Stimulated activated CD4-positive, alpha-beta T cell treated with anti-CD3 and anti-CD28 coated beads, Interleukin-4, amount 100 ng/mL, for 48 hours (primary cell): ENCODE measurements around the gene RHBG.
"Not testable (repeated sequence)": the region's sequence is repeated elsewhere in the genome, so short reads cannot be mapped to it uniquely, and the experiment has no call there.

Experiments
- DNase-seq, 2 donors: peaks; one replicate each; pipeline ENCODE4 v3.0.0-alpha.2; 2020; ENCODE audit warnings: low read depth in 2 of 2

RHBG gene, protein sequence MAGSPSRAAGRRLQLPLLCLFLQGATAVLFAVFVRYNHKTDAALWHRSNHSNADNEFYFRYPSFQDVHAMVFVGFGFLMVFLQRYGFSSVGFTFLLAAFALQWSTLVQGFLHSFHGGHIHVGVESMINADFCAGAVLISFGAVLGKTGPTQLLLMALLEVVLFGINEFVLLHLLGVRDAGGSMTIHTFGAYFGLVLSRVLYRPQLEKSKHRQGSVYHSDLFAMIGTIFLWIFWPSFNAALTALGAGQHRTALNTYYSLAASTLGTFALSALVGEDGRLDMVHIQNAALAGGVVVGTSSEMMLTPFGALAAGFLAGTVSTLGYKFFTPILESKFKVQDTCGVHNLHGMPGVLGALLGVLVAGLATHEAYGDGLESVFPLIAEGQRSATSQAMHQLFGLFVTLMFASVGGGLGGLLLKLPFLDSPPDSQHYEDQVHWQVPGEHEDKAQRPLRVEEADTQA

DNA sequence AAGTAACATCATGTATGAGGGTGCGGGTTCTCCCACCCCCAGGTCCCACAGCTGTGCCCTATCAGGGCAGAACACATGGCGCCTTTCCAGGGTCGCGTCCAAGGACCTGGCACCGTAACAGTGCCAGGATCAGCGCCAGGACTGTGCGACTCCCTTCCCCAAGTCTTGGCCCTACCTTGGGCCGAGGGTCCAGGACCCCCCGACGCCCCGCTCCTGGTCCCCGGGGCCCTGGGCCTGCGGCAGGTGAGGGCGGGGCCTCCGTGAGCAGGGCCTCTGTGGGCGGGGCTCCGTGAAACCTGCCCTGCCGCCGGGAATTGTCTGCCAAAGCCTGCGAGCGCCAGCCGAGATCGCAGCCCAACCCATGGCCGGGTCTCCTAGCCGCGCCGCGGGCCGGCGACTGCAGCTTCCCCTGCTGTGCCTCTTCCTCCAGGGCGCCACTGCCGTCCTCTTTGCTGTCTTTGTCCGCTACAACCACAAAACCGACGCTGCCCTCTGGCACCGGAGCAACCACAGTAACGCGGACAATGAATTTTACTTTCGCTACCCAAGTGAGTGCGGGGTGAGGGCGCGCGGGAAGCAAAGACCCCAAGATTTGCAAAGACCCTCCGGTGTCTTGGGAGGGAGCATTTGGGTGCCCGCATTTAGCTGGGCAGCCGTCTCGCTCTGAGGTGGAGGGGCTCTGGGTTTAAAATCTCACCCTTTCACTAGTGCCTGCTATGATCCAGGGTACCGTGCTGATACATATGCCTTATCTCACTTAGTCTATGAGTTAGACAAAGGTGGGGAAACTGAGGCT, at the start of gene RHBG:
Gene RHBG, plus strand, starts transcription at position 323 of the 796 bp plus-strand sequence. Its CDS starts 39 bp downstream, at position 362.
- DNase-seq = no peak

DNA sequence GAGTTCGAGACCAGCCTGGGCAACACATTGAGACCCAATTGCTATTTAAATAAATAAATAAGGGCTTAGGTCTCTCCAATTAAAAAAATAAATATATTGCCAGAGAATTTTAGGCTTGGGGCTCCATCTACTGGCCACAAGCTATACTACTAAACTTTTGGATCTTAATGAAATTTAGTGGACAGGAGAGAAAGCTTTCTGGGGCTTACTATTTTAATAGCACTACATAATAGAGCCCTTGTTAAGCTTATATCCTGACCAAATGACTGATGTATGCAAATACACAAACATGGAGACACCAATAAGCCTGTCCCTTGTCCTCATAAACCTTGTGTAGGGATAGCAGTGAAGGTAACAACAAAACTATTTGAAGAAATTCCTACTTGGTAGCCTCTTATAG, 49.3 kb upstream of the RHBG start:
- no peak for DNase-seq

DNA sequence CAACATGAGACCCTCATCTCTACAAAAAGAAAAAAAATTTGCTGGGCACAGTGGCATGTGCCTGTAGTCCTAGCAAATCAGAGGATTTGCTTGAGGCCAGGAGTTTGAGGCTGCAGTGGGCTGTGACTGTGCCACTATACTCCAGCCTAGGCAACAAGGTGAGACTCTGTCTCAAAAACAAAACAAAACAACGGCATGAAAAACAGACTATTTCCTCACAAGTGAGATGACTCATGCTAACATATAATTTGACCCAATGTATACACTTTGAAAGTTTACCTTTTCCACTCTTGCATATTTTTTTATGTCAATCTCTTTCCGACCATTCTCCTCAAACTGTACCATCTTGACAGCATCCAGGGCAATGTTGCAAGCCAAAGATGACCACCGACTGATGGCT, 48.5 kb upstream of the RHBG start:
- no peak for DNase-seq

DNA sequence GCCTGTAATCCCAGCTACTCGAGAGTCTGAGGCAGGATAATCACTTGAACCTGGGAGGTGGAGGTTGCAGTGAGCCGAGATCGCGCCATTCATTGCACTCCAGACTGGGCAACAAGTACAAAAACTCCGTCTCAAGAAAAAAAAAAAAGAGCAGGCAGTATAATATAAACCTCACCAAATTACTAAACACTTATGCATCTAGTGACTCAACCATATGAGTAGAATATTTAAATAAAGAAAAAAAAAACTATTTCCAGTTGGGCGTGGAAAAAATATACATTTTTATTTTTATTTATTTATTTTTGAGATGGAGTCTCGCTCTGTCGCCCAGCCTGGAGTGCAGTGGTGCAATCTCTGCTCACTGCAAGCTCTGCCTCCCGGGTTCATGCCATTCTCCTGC, 45.8 kb upstream of the RHBG start:
- not testable (repeated sequence) for DNase-seq

GRCh38 chr1:156336242-156336641, 32.8 kb upstream of the RHBG start:
- no peak for DNase-seq

GRCh38 chr1:156337052-156337887, 31.7 kb upstream of the RHBG start:
- no peak for DNase-seq

DNA sequence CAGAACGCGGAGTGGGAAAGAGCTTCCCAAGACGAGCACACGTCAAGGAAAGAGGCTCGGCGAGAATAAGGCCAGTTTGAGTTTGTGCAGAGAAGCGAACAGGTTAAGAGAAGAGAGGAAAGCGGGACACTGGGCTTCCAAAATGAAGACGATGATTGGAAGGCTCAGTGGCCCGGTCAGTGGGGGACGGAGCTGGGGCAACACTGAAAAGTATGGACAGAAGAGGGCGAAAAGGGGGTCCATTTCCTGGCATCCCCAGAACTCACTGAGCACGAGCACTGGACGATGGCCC, 31.2 kb upstream of the RHBG start:
- DNase-seq = peak in 1 of 2 donors; percentile 12

DNA sequence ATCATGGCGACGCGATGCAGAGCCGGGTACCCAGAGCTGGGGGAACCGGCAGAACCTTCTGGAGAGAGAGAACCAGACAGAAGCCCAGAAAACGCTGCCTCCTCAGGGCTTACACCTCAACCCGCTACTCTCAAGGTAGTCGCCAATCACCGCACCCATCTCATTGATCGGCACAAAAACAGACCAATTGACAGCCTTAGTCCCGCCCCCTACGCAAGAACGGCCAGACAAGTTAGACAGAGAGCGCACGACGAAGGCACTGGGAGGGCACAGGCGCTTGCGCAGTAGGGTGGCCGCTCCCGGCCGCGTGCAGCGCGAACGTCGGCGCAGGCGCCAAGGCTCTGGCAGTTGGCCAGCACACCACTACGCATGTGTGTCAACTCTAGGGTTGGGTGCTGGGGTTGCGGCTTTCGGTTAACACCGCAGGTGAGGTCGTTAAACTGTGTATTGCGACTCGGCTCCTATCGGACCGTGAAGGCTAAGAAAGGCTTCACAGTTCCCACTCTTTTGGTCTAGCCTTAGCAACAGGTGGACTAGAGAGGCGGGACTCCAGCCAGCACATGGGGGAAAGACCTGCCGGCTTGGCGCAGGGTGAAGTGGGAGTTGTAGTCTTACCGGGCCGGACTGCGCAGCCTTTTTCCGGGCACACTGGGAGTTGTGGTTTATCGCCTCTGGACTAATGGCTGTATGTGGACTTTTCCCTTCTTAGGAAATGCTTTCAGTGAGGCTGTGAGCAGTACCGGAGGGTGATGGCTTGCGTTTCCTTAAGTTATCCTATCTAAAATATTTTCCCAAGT, 30.6 kb upstream of the RHBG start, which contains the start of the genes CCT3 and TSACC:
Gene CCT3, minus strand, starts transcription at position 113 of the 797 bp plus-strand sequence. Its CDS starts 108 bp downstream, at position 5.
Gene TSACC, plus strand, starts transcription at position 347 of the 797 bp plus-strand sequence. CDS start 1,232 bp downstream, outside the sequence.
- peak; percentile 99 for DNase-seq

GRCh38 chr1:156342166-156342955, 26.6 kb upstream of the RHBG start:
- no peak for DNase-seq

DNA sequence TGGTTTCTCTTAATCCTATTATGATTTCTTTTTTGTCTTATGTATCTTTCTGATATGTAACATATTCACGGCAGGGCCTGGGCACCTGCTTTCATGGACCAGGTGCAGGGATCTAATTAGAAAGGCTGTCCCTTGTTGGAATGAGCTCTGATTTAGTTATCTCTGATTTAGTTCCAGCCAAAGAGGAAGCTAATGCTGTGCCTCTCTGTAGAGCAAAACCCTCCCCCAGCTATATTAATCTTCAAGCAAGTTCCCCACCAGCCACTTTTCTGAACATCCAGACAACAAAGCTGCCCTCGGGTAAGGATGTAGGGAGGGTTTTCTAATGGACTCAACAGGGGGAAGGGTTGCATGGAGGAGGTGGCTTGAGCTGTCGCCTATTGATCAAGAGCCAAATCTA, 24.6 kb upstream of the RHBG start:
- no peak for DNase-seq

- not testable (repeated sequence) for DNase-seq
Observed at GRCh38 chr1:156346035-156346434, 23.0 kb upstream of the RHBG start.

- DNase-seq = no peak
Observed at GRCh38 chr1:156346636-156347035, 22.4 kb upstream of the RHBG start.

- DNase-seq = no peak
Observed at GRCh38 chr1:156347331-156347730, 21.7 kb upstream of the RHBG start.

DNA sequence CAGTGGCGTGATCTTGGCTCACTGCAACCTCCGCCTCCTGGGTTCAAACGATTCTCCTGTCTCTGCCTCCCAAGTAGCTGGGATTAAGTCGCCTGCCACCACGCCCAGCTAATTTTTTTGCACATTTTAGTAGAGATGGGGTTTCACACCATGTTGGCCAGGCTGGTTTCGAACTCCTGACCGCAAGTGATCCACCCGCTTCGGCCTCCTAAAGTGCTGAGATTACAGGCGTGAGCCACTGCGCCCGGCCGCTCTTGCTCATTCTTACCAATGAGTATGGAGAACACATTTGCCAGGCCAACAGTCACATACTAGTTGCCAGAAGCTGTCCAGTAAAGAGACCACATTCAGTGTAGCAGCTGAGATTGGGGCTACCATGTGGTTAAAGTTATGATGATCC, 16.5 kb upstream of the RHBG start:
- DNase-seq = not testable (repeated sequence)

DNA sequence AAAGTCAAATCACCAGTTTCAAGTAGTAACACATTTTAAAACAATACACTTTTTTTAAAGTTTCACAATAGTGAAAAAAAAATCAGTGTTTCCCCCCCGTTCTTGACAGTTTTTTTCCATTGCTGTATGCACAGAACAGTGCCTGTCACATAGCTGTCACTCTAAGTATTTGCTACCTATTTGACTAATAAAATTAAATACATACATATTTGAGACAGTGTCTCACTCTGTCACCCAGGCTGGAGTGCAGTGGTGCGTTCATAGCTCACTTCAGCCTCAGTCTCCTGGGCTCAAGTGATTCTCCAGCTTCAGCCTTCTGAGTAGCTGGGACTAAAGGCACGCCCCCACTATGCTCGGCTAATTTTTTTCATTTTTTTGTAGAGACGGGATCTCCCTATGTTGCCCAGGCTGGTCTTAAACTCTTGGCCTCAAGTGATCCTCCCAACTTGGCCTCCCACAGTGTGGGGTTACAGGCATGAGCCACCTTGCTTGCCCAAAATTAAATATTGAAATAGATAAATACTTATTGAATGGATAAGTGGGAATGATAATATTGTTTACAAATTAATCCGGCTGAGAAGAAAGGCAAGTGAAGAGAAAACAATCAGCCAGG, 12.6 kb upstream of the RHBG start:
- no peak for DNase-seq

GRCh38 chr1:156356875-156357534, 12.0 kb upstream of the RHBG start:
- peak; percentile 37 to 56 for DNase-seq

DNA sequence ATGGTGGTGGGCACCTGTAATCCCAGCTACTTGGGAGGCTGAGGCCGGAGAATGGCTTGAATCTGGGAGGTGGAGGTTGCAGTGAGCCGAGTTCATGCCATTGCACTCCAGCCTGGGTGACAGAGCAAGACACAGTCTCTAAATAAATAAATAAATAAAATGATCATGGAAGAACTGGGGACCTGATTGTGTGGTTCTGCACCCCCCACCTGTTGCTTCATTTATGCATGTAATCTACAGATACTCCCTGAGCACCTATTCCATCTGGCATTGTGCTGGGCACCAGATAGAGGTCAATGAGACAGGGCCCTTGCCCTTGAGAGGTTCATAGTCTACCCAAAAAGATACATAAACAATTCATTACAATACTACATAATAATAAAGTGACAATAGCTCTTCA, 11.0 kb upstream of the RHBG start:
- no peak for DNase-seq

DNA sequence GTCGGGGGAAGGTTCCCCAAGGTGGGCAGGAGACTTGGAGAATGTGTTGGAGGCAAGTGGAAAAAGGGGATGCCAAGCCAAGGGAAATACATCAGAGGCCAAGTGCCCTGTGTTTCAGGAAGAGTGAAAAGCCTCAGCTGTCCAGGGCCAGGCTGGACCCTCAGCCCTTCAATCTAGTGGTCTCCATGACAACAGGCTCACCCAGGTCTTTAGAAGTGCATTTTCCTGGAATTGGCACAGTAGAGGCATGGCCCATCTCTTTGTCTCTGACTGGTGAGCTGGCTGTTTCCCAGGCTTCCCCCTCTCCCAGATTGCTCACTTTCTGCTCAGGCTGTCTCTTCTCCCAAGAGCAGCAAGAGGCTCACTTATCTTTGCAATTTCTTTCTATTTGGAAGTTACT, 10.4 kb upstream of the RHBG start:
- DNase-seq = no peak

- no peak for DNase-seq
Observed at GRCh38 chr1:156359249-156359648, 9.8 kb upstream of the RHBG start.
